T-helper 2 cell (primary cell): ENCODE data around the gene CSPG4.
"Not testable (repeated sequence)": the region's sequence is repeated elsewhere in the genome, so short reads cannot be mapped to it uniquely, and the experiment has no call there.

Source experiments
- DNase-seq, 5 experiments: peaks; one replicate each; pipeline versions ENCODE4 v3.0.0 to v3.0.0-alpha.2; 2012 to 2022
- total RNA-seq, 2 donors: gene quantifications; one replicate each; lab custom pipeline; 2026; lab: John Stamatoyannopoulos, UW

The CSPG4 gene
- total RNA-seq: 0 to 0.20 reads per million in 2 donors

- no peak for DNase-seq
These were observed at the start of gene CSPG4 for GRCh38 chr15:75712668-75713337. Gene CSPG4, minus strand, starts transcription at chr15:75712848. Its CDS starts 93 bp downstream, at chr15:75712755.

- DNase-seq: not testable (repeated sequence)
These were observed 49.7 kb upstream of the CSPG4 start for GRCh38 chr15:75762357-75762718.

GRCh38 chr15:75761446-75762356 lies 49.1 kb upstream of the CSPG4 start:
- no peak for DNase-seq

GRCh38 chr15:75760704-75761435 lies 48.2 kb upstream of the CSPG4 start:
- no peak for DNase-seq

GRCh38 chr15:75760131-75760520 lies 47.5 kb upstream of the CSPG4 start:
- DNase-seq: not testable (repeated sequence)

GRCh38 chr15:75759416-75760130 lies 46.9 kb upstream of the CSPG4 start:
- no peak for DNase-seq

- DNase-seq: peak in 4 of 5 experiments; percentile 15 to 75 (median 49)
These were observed 45.6 kb upstream of the CSPG4 start for GRCh38 chr15:75758071-75758872.

GRCh38 chr15:75754871-75755270 lies 42.2 kb upstream of the CSPG4 start:
- DNase-seq: not testable (repeated sequence)

- no peak for DNase-seq
These were observed 40.5 kb upstream of the CSPG4 start for GRCh38 chr15:75753145-75753544.

GRCh38 chr15:75751891-75752290 lies 39.2 kb upstream of the CSPG4 start:
- no peak for DNase-seq

GRCh38 chr15:75751116-75751875 lies 38.6 kb upstream of the CSPG4 start:
- no peak for DNase-seq

- no peak for DNase-seq
These were observed 37.8 kb upstream of the CSPG4 start for GRCh38 chr15:75750261-75751050.

GRCh38 chr15:75749820-75750219 lies 37.2 kb upstream of the CSPG4 start:
- no peak for DNase-seq

- peak in 3 of 5 experiments; percentile 10 to 86 (median 67) for DNase-seq
These were observed 36.2 kb upstream of the CSPG4 start for GRCh38 chr15:75748882-75749281.

GRCh38 chr15:75747121-75747520 lies 34.5 kb upstream of the CSPG4 start:
- DNase-seq: not testable (repeated sequence)

GRCh38 chr15:75745305-75745704 lies 32.7 kb upstream of the CSPG4 start:
- DNase-seq: no peak

GRCh38 chr15:75742346-75742745 lies 29.7 kb upstream of the CSPG4 start:
- DNase-seq: not testable (repeated sequence)

GRCh38 chr15:75739791-75740190 lies 27.1 kb upstream of the CSPG4 start:
- no peak for DNase-seq

- peak; percentile 74 to 91 (median 86) for DNase-seq
These were observed 26.1 kb upstream of the CSPG4 start for GRCh38 chr15:75738647-75739325.
